Uterine smooth muscle cell (primary cell): Measurements from ENCODE around the gene TTC6. TPM values are rescaled to one million over a fixed set of nuclear protein-coding genes. Genes with fewer than 3 reads are reported as not detected.

Experiments
- total RNA-seq: library from RNA; depleted of rRNA; stranded (reverse); fragments of >200 nt; gene quantifications from 2 replicates; pipeline ENCODE4 v1.2.3, GENCODE V29; 2014

The TTC6 gene, protein sequence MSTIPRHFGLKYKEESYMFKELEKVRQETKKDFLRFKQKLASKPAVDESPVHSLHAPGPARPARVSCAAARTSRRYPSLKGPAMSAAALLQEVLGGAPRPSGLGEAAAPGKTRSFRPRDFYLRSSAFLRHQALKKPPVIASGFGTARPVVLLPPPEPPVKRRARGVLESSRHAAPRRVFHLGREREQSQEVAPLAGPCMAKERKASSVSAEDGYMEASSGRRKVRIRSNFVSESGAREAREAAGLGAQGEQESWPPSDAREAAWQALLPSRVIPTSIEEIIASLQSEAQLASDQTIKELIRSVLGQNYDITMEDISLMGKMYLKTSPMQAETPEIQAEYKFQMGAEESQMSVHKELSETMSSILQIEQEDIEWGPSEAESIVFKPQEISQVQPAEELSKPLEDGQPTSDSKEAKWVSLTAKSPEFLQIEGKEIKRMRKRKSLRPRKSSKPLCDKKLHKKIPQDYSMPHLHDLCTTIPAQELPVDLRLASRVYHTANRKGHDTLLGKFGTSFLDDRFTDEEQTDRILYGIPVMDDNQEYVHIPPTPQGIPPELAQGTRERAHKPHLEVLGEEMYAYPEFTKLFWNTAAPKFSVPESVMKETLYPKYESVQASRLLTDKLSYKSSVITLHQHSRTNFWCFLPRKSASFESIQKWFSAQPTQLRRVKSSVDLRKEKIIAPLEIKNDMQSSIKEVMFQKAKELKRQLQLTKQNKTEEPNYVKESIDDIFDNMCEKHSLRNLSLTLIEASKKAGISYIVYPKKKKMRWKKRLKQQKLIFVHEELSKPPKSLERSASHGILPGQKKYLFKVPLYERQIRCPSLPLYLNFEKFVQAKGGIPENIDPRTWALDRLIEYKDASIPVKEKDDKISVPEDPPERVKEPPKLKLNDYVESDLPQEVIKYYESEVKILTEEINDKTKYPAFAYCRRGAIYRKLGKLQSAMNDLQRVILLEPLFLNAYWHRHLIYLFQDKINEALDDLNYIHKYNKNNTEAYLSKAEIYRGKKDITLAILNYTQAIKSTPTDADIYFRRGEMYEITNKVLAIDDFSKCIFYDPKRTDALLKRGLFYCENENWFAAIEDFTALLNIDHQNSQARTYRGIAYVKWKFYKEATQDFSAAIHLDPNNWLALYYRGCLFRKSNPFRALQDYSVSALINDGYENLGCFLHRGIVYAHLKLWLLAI (N-terminal part only)
- total RNA-seq = under 0.01 TPM in 1 of 2 replicates, not detected in the other

DNA sequence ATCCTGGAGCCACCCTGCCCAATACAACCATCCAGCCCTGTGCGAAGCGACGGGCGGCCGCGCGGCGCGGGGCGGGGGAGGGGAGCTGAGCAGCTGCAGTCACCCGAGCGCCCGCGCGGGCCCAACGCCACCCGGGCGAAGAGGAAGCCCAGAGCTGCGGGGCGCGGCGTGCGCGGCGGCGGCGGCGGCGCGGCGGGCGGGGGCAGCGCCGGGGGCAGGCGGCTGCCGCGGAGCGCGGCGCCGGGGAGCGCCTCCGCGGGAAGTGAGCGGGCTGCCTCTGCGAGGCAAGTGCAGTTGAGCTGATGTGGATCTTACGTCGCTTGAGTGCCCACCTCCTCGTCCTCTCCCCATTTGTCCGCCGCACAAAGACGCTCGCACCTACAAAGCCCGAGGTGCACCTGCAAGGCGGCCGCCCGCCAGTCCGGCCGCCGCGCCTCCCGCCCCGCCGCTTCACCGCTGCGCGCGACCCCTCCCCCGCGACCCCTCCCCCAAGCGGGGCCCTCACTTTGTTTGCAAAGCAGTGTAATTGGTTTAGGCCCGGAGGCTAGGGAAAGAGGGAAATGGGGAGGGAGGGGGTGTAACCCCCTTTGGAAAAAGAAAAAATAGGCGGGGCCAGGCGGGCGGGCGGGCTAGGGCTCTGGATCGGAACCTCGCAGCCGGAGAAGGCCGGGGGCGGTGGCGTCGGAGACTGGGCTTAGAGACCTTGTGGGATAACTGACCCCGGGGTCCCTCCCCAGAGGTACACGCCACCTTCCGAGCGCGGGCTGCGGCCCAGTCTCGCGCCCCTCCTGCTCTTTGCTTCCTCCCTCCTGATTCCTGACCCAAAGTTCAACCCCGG is at the start of gene TTC6, which contains the start of gene FOXA1:
TSS of gene TTC6 (plus strand) at position 659 of the 838 bp plus-strand sequence. CDS start 26,436 bp downstream, outside the sequence.
TSS of gene FOXA1 (minus strand) at position 279 of the 838 bp plus-strand sequence. CDS start at position 2, 277 bp downstream.

Other genes with a start within 250 kb of the TTC6 start
- gene FOXA1, start 380 bp upstream of the TTC6 start, total RNA-seq = not detected in 2 replicates